SK-N-SH treated with all-trans-retinoic acid at 6 μM for 48 hours (cell line): Measurements from ENCODE around the gene BOD1.

Experiments used
- ARNTL ChIP-seq: fragments of 450-650 bp; formaldehyde crosslinking; IDR thresholded peaks from 2 replicates; pipeline ENCODE4 v1.5.0; 2020; ENCODE audit warnings: low read depth, mild to moderate bottlenecking, moderate library complexity, borderline replicate concordance
- BACH2 ChIP-seq: fragments of 250-450 bp; sonication (Bioruptor Pico); IDR thresholded peaks from 2 replicates; pipeline ENCODE4 v1.9.0; 2021; ENCODE audit warnings: mild to moderate bottlenecking, borderline replicate concordance
- CREB5 ChIP-seq: fragments of 250-450 bp; sonication (Bioruptor Pico); IDR thresholded peaks from 2 replicates; pipeline ENCODE4 v1.5.1; 2020; ENCODE audit warnings: low read depth, mild to moderate bottlenecking, moderate library complexity
- CSRNP3 ChIP-seq: fragments of 250-450 bp; sonication (Bioruptor Pico); IDR thresholded peaks from 2 replicates; pipeline ENCODE4 v1.5.1; 2021; ENCODE audit warnings: mild to moderate bottlenecking, moderate library complexity
- OSR1 ChIP-seq: fragments of 250-450 bp; sonication (Bioruptor Pico); IDR thresholded peaks from 2 replicates; pipeline ENCODE4 v1.8.0; 2022; ENCODE audit warnings: moderate library complexity, mild to moderate bottlenecking, inconsistent platforms
- PATZ1 ChIP-seq: fragments of 250-450 bp; sonication (Bioruptor Pico); IDR thresholded peaks from 2 replicates; pipeline ENCODE4 v1.8.0; 2020; ENCODE audit warnings: mild to moderate bottlenecking, moderate library complexity, borderline replicate concordance
- RARB ChIP-seq: fragments of 250-450 bp; sonication (Bioruptor Pico); IDR thresholded peaks from 2 replicates; pipeline ENCODE4 v1.8.0; 2021; ENCODE audit warnings: mild to moderate bottlenecking, moderate library complexity
- SNAI2 ChIP-seq: fragments of 250-450 bp; sonication (Bioruptor Pico); IDR thresholded peaks from 2 replicates; pipeline ENCODE4 v1.5.0; 2020; ENCODE audit warnings: mild to moderate bottlenecking, moderate library complexity
- TCF4 ChIP-seq: fragments of 250-450 bp; sonication (Bioruptor Pico); IDR thresholded peaks from 2 replicates; pipeline ENCODE4 v1.8.0; 2021; ENCODE audit warnings: mild to moderate bottlenecking, moderate library complexity, borderline replicate concordance
- TSHZ2 ChIP-seq: fragments of 250-450 bp; sonication (Bioruptor Pico); IDR thresholded peaks from 2 replicates; pipeline ENCODE4 v1.5.0; 2020; ENCODE audit warnings: mild to moderate bottlenecking, moderate library complexity
- ZC3H10 ChIP-seq: fragments of 250-450 bp; sonication (Bioruptor Pico); IDR thresholded peaks from 2 replicates; pipeline ENCODE4 v1.5.1; 2021; ENCODE audit warnings: mild to moderate bottlenecking, moderate library complexity
- ZFP3 ChIP-seq: fragments of 250-450 bp; sonication (Bioruptor Pico); IDR thresholded peaks from 2 replicates; pipeline ENCODE4 v1.5.0; 2020; ENCODE audit warnings: mild to moderate bottlenecking, moderate library complexity
- ZFP30 ChIP-seq: fragments of 450-650 bp; formaldehyde crosslinking; IDR thresholded peaks from 2 replicates; pipeline ENCODE4 v1.5.0; 2022; ENCODE audit warnings: mild to moderate bottlenecking, moderate library complexity
- ZNF8 ChIP-seq: fragments of 450-650 bp; formaldehyde crosslinking; IDR thresholded peaks from 2 replicates; pipeline ENCODE4 v1.5.0; 2020; ENCODE audit warnings: mild to moderate bottlenecking, moderate library complexity

- TF ChIP-seq TCF4 (CRISPR knock-in tag) (no peak), PATZ1 (CRISPR knock-in tag) (no peak), ZFP30 (CRISPR knock-in tag) (no peak), TSHZ2 (CRISPR knock-in tag) (no peak), CSRNP3 (CRISPR knock-in tag) (no peak), RARB (CRISPR knock-in tag) (no peak), SNAI2 (CRISPR knock-in tag) (no peak), CREB5 (CRISPR knock-in tag) (no peak), OSR1 (CRISPR knock-in tag) (no peak), BACH2 (CRISPR knock-in tag) (no peak), ARNTL (no peak), ZNF8 (CRISPR knock-in tag) (no peak), ZC3H10 (CRISPR knock-in tag) (no peak), ZFP3 (no peak)
These were observed 54.0 kb downstream of the BOD1 start for GRCh38 chr5:173562451-173562850.
